H1 (cell line): ENCODE measurements around the gene CD160. TPM values are rescaled to one million over a fixed set of nuclear protein-coding genes. Genes with fewer than 3 reads are reported as not detected.

ENCODE experiments used
- CHD1 ChIP-seq: IDR thresholded peaks from 2 replicates; pipeline ENCODE4 v1.6.1; 2012; ENCODE audit warnings: low read depth, low read length, improper control_type of control experiment
- CHD7 ChIP-seq: fragments of 300-600 bp; sonication (generic); IDR thresholded peaks from 2 replicates; pipeline ENCODE4 v1.7.1; 2012; ENCODE audit warnings: low read length, moderate library complexity, mild to moderate bottlenecking, inconsistent platforms; ENCODE audit not compliant: insufficient replicate concordance
- KDM4A ChIP-seq: IDR thresholded peaks from one replicate; pipeline ENCODE4 v1.7.1; 2012; ENCODE audit warnings: low read depth, mild to moderate bottlenecking, moderate library complexity, low read length, inconsistent platforms; ENCODE audit not compliant: severe bottlenecking
- MAX ChIP-seq: IDR thresholded peaks from 2 replicates; pipeline ENCODE4 v1.6.1; 2012; ENCODE audit warnings: inconsistent platforms
- RBBP5 ChIP-seq: IDR thresholded peaks from 2 replicates; pipeline ENCODE4 v1.7.1; 2012; ENCODE audit warnings: low read depth, mild to moderate bottlenecking, inconsistent platforms, low read length, moderate library complexity, borderline replicate concordance
- SIRT6 ChIP-seq: IDR thresholded peaks from one replicate; pipeline ENCODE4 v1.7.1; 2012; ENCODE audit warnings: low read length, inconsistent platforms
- SP2 ChIP-seq: IDR thresholded peaks from 2 replicates; pipeline ENCODE4 v1.6.1; 2012; ENCODE audit warnings: mild to moderate bottlenecking, low read length, inconsistent platforms
- polyA plus RNA-seq, 7 experiments: library from polyadenylated mRNA; depleted of rRNA in 3 of 7; stranded (reverse) in 5 of 7; unstranded in 2 of 7; fragments of >200 nt in 5 of 7; fragments of 200-250 nt in 2 of 7; gene quantifications; 1 replicate in 5 of 7; 2 replicates in 1 of 7; 4 replicates in 1 of 7; pipeline versions ENCODE4 v1.2.1 to v1.2.3, GENCODE V29; 2011 to 2013; ENCODE audit warnings: missing spikeins in 2 of 7, mixed read lengths in 2 of 7
- total RNA-seq: library from RNA; stranded (reverse); fragmentation: NEBNext Ultra II Directional; extraction: Animal tissue kit (Norgen Biotek cat#: 25700); gene quantifications from 2 replicates; pipeline ENCODE4 v1.2.1, GENCODE V29; 2021
- TF ChIP-seq, protein P1 (sequence below): IDR thresholded peaks from 2 replicates; pipeline ENCODE4 v1.6.1; 2012; ENCODE audit warnings: low read length, inconsistent platforms

CD160 gene
- total and polyA plus RNA-seq, 2 of the 8 experiments (the other 6 are each of a cell fraction or from before 2014, with no cell fraction given): not detected

GRCh38 chr1:145782272-145783099 lies 63.2 kb downstream of the CD160 start (continued):
- TF ChIP-seq CHD7: no peak
- no peak for TF ChIP-seq SIRT6
- TF ChIP-seq RBBP5: no peak
- TF ChIP-seq CHD1: no peak
- TF ChIP-seq KDM4A: no peak
- TF ChIP-seq, protein P1, sequence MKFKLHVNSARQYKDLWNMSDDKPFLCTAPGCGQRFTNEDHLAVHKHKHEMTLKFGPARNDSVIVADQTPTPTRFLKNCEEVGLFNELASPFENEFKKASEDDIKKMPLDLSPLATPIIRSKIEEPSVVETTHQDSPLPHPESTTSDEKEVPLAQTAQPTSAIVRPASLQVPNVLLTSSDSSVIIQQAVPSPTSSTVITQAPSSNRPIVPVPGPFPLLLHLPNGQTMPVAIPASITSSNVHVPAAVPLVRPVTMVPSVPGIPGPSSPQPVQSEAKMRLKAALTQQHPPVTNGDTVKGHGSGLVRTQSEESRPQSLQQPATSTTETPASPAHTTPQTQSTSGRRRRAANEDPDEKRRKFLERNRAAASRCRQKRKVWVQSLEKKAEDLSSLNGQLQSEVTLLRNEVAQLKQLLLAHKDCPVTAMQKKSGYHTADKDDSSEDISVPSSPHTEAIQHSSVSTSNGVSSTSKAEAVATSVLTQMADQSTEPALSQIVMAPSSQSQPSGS: no peak
- no peak for TF ChIP-seq MAX
- no peak for TF ChIP-seq SP2
